HCT116 (cell line): Measurements from ENCODE around the gene LRP11. TPM values are rescaled to one million over a fixed set of nuclear protein-coding genes. Genes with fewer than 3 reads are reported as not detected.

Experiments
- ATAC-seq: fragments of 200-7000 bp; cut with Tn5 transposase; 2 replicates; pipeline ENCODE4 v1.9.1; 2020; ENCODE audit warnings: mild to moderate bottlenecking, moderate library complexity
- BruUV-seq: library from RNA; stranded (reverse); fragments of 400-500 nt; replicated peaks from 2 replicates; lab custom pipeline; 2021; lab: Mats Ljungman, UMichigan
- CTCF ChIA-PET: fragments of 300-600 bp; sonication (Branson Sonifier 250); formaldehyde crosslinking; loops from one replicate; lab custom pipeline; 2021; ENCODE audit warnings: antibody characterized with exemption; lab: Charles Lee
- POLR2A ChIA-PET: fragments of 300-600, 350-600 bp; sonication (Branson Sonifier 250); formaldehyde crosslinking; loops from one replicate; lab custom pipeline; 2021; ENCODE audit warnings: antibody characterized with exemption; lab: Charles Lee
- RAD21 ChIA-PET, 2 experiments: fragments of 300-600 bp; sonication (Branson Sonifier 250); formaldehyde crosslinking; loops; one replicate each; lab custom pipeline; 2023; ENCODE audit warnings: low total read pairs in 2 of 2; ENCODE audit not compliant: uncharacterized antibody in 2 of 2, unreplicated experiment in 2 of 2, low non-redundant PET in 1 of 2; lab: Charles Lee
- DNase-seq: peaks from one replicate; pipeline ENCODE4 v3.0.0-alpha.2; 2010; ENCODE audit warnings: low read depth, low spot score
- H2AFZ ChIP-seq: fragments of 200-600 bp; shearing (Covaris generic), sonication (generic); 2 replicates; pipeline ENCODE4 v1.6.1; 2017; ENCODE audit warnings: low read depth, mixed run types, mixed read lengths, antibody characterized with exemption, low read length; ENCODE audit not compliant: poor library complexity, severe bottlenecking
- H3K27ac ChIP-seq: 2 replicates; pipeline ENCODE4 v1.5.1; 2012; ENCODE audit warnings: low read depth, low read length
- H3K27me3 ChIP-seq: fragments of 200-600 bp; sonication (generic); 2 replicates; pipeline ENCODE4 v1.6.1; 2016; ENCODE audit warnings: mixed run types, low read length, mixed read lengths; ENCODE audit not compliant: insufficient read depth
- H3K36me3 ChIP-seq, 2 experiments: fragments of 200-500 bp in 1 of 2; fragments of 200-600 bp in 1 of 2; sonication (Bioruptor generic) in 1 of 2; sonication (generic) in 1 of 2; 2 replicates each; pipeline versions ENCODE4 v1.5.1 to v1.6.1; 2014 to 2016; ENCODE audit warnings: low read length in 2 of 2, inconsistent platforms in 1 of 2, mixed read lengths in 1 of 2, mixed run types in 1 of 2; ENCODE audit not compliant: insufficient read depth in 2 of 2, control insufficient read depth in 1 of 2
- H3K4me1 ChIP-seq, 2 experiments: fragments of 200-600 bp in 1 of 2; sonication (generic) in 1 of 2; 2 replicates each; pipeline versions ENCODE4 v1.5.1 to v1.6.1; 2012 to 2017; ENCODE audit warnings: low read length in 2 of 2, inconsistent platforms in 1 of 2, mild to moderate bottlenecking in 1 of 2, mixed read lengths in 1 of 2, mixed run types in 1 of 2, moderate library complexity in 1 of 2; ENCODE audit not compliant: insufficient read depth in 2 of 2, control insufficient read depth in 1 of 2
- H3K4me2 ChIP-seq: fragments of 200-600 bp; sonication (generic); 2 replicates; pipeline ENCODE4 v1.6.1; 2017; ENCODE audit warnings: mixed run types, low read length, mixed read lengths
- H3K4me3 ChIP-seq, 2 experiments: fragments of 200-600 bp in 1 of 2; sonication (generic) in 1 of 2; replicated peaks in 1 of 2; 2 replicates each; pipeline ENCODE4 v1.5.1; 2011 to 2016; ENCODE audit warnings: low read length in 2 of 2, control low read depth in 1 of 2, low read depth in 1 of 2, mild to moderate bottlenecking in 1 of 2, mixed read lengths in 1 of 2, mixed run types in 1 of 2
- H3K79me2 ChIP-seq: fragments of 200-600 bp; sonication (generic); 2 replicates; pipeline ENCODE4 v1.6.1; 2017; ENCODE audit warnings: mild to moderate bottlenecking, mixed run types, low read length, moderate library complexity, mixed read lengths; ENCODE audit not compliant: insufficient read depth
- H3K9ac ChIP-seq: fragments of 200-600 bp; sonication (generic); 2 replicates; pipeline ENCODE4 v1.6.1; 2016; ENCODE audit warnings: low read length, mixed read lengths
- H3K9me2 ChIP-seq: fragments of 200-600 bp; sonication (generic), shearing (Covaris generic); 2 replicates; pipeline ENCODE4 v1.6.1; 2017; ENCODE audit warnings: mixed run types, mild to moderate bottlenecking, moderate library complexity; ENCODE audit not compliant: insufficient read depth
- H3K9me3 ChIP-seq, 2 experiments: fragments of 200-500 bp in 1 of 2; fragments of 200-600 bp in 1 of 2; sonication (Bioruptor generic) in 1 of 2; sonication (generic) in 1 of 2; 2 replicates each; pipeline ENCODE4 v1.6.1; 2014 to 2017; ENCODE audit warnings: low read length in 2 of 2, mixed read lengths in 2 of 2, inconsistent platforms in 1 of 2, low read depth in 1 of 2, mild to moderate bottlenecking in 1 of 2, mixed run types in 1 of 2, moderate library complexity in 1 of 2; ENCODE audit not compliant: control insufficient read depth in 1 of 2, insufficient read depth in 1 of 2
- H4K20me1 ChIP-seq: fragments of 200-600 bp; sonication (generic), shearing (Covaris generic); 2 replicates; pipeline ENCODE4 v1.6.1; 2017; ENCODE audit warnings: mixed run types, mild to moderate bottlenecking, moderate library complexity; ENCODE audit not compliant: insufficient read depth
- CBX3 ChIP-seq: IDR thresholded peaks from 2 replicates; pipeline ENCODE4 v1.6.1; 2012; ENCODE audit warnings: low read depth
- CEBPB ChIP-seq: IDR thresholded peaks from 2 replicates; pipeline ENCODE4 v1.6.1; 2012; ENCODE audit warnings: low read depth
- CTCF ChIP-seq, 3 experiments: fragments of 200-600 bp in 1 of 3; sonication (generic) in 1 of 3; IDR thresholded peaks in 2 of 3; conservative IDR thresholded peaks in 1 of 3; 2 replicates each; pipeline ENCODE4 v1.5.1; 2012 to 2017; ENCODE audit warnings: low read depth in 2 of 3, low read length in 2 of 3, antibody characterized with exemption in 1 of 3, borderline replicate concordance in 1 of 3, control low read depth in 1 of 3, mild to moderate bottlenecking in 1 of 3, mixed read lengths in 1 of 3, mixed run types in 1 of 3, moderate library complexity in 1 of 3; ENCODE audit not compliant: insufficient read depth in 1 of 3
- ELF1 ChIP-seq: IDR thresholded peaks from 2 replicates; pipeline ENCODE4 v1.6.1; 2012; ENCODE audit warnings: low read depth, borderline replicate concordance
- JUND ChIP-seq: IDR thresholded peaks from 2 replicates; pipeline ENCODE4 v1.6.1; 2012
- POLR2A ChIP-seq: IDR thresholded peaks from 2 replicates; pipeline ENCODE4 v1.7.0; 2011; ENCODE audit warnings: borderline replicate concordance; ENCODE audit not compliant: insufficient read depth, insufficient read length; ENCODE audit errors: extremely low read depth
- POLR2AphosphoS5 ChIP-seq: IDR thresholded peaks from 2 replicates; pipeline ENCODE4 v1.6.1; 2011; ENCODE audit warnings: mild to moderate bottlenecking, low read depth, low read length, moderate library complexity
- SIN3A ChIP-seq: IDR thresholded peaks from 2 replicates; pipeline ENCODE4 v1.6.1; 2012; ENCODE audit warnings: low read depth
- SRF ChIP-seq: IDR thresholded peaks from 2 replicates; pipeline ENCODE4 v1.6.1; 2012; ENCODE audit warnings: low read depth
- TCF7L2 ChIP-seq: IDR thresholded peaks from 2 replicates; pipeline ENCODE4 v1.7.0; 2011; ENCODE audit warnings: borderline replicate concordance, inconsistent platforms; ENCODE audit not compliant: insufficient read depth, insufficient read length; ENCODE audit errors: extremely low read depth
- YY1 ChIP-seq: IDR thresholded peaks from 2 replicates; pipeline ENCODE4 v1.6.1; 2011; ENCODE audit warnings: low read length, low read depth, moderate library complexity, mild to moderate bottlenecking; ENCODE audit not compliant: insufficient replicate concordance; ENCODE audit errors: extremely low read depth
- ZBTB33 ChIP-seq: IDR thresholded peaks from 2 replicates; pipeline ENCODE4 v1.6.1; 2011; ENCODE audit warnings: mild to moderate bottlenecking, low read length, moderate library complexity; ENCODE audit not compliant: insufficient replicate concordance; ENCODE audit errors: extremely low read depth
- ZFX ChIP-seq: fragments of 450-650 bp; IDR thresholded peaks from 2 replicates; pipeline ENCODE4 v1.6.1; 2017
- ZNF274 ChIP-seq: fragments of 200-500 bp; sonication (Bioruptor generic); IDR thresholded peaks from 2 replicates; pipeline ENCODE4 v1.6.1; 2014; ENCODE audit warnings: mild to moderate bottlenecking, low read depth, low read length, inconsistent platforms
- intact Hi-C: fragments of 100-400 bp; cut with micrococcal nuclease; formaldehyde crosslinking; loops from 2 replicates; pipeline ENCODE4 v1.10.0; 2022
- total RNA-seq: library from RNA; stranded (reverse); gene quantifications from one replicate; pipeline ENCODE4 v1.2.1, GENCODE V29; 2021; ENCODE audit not compliant: unreplicated experiment
- TF ChIP-seq, protein P1 (sequence below): IDR thresholded peaks from 2 replicates; pipeline ENCODE4 v1.6.1; 2012
- TF ChIP-seq, protein P2 (sequence below): IDR thresholded peaks from 2 replicates; pipeline ENCODE4 v1.6.1; 2012

LRP11 gene
- total RNA-seq, 1 experiment from 2014 or later, result 27.8 TPM

- no peak for TF ChIP-seq SRF
Measured at GRCh38 chr6:149840345-149841075, 23.6 kb downstream of the LRP11 start (continued).

GRCh38 chr6:149834513-149835481 lies 29.4 kb downstream of the LRP11 start:
- ChIA-PET RAD21 (interaction anchor here in 1 of 2 experiments (0.6 to 0.8 kb wide), 2 partner anchors 9 to 25 kb away, joined by 3 read pairs; no protein-coding TSS in a partner anchor), POLR2A (no interaction called here), CTCF (interaction anchor here (0.7 to 3.0 kb wide), 6 partner anchors 11 to 980 kb away, joined by 3 to 13 read pairs (median 4); no protein-coding TSS in a partner anchor)
- ATAC-seq, result peak; percentile 90
- DNase-seq, result peak; percentile 72
- no TSS peak for BruUV-seq
- intact Hi-C loops, result loop anchor here (1.0 to 5.0 kb wide), 3 partner anchors 30 to 183 kb away; partner anchors contain the start of gene LRP11
- Histone ChIP-seq H3K9me2 (no peaks in the 10 kb centered on the region), H3K4me3 (no peak overlapping the region; a peak in 1 of 4 replicates), H3K4me2 (peak overlapping the region; percentile 52), H3K27ac (peak overlapping the region; percentile 39; the same call in 1 of the 2 replicates), H3K27me3 (no peaks in the 10 kb centered on the region), H3K36me3 (no peaks in the 10 kb centered on the region), H3K4me1 (peaks cover 11 to 15% of the 10 kb centered on the region in 2 experiments), H3K79me2 (no peaks in the 10 kb centered on the region), H2AFZ (no peak overlapping the region), H3K9me3 (no peaks in the 10 kb centered on the region), H4K20me1 (no peaks in the 10 kb centered on the region), H3K9ac (no peak overlapping the region)
- TF ChIP-seq ELF1, result no peak
- TF ChIP-seq, protein P1, sequence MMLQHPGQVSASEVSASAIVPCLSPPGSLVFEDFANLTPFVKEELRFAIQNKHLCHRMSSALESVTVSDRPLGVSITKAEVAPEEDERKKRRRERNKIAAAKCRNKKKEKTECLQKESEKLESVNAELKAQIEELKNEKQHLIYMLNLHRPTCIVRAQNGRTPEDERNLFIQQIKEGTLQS, result no peak
- TF ChIP-seq CEBPB, result no peak
- TF ChIP-seq SIN3A, result no peak
- TF ChIP-seq ZBTB33, result no peak
- TF ChIP-seq CTCF (IDR thresholded peaks at IDR 0.05 in 2 of 3, conservative IDR thresholded peaks at IDR 0.05 in 1 of 3; ENCODE audit: borderline replicate concordance in 1 of 3, insufficient read depth in 1 of 3, low read depth in 2 of 3, low read length in 2 of 3), result peak; percentile 89 to 98 (median 90)
- peak; percentile 5; the same call in 1 of the 2 replicates for TF ChIP-seq POLR2AphosphoS5
- 0 out of 2 replicates have a peak, but pooled peaks have one; percentile 22 for TF ChIP-seq SRF
- TF ChIP-seq ZNF274, result no peak
- no peak for TF ChIP-seq POLR2A
- peak; percentile 44 for TF ChIP-seq YY1
- TF ChIP-seq TCF7L2, result no peak
- TF ChIP-seq JUND, result peak; percentile 86
- no peak for TF ChIP-seq ZFX
- TF ChIP-seq, protein P2, sequence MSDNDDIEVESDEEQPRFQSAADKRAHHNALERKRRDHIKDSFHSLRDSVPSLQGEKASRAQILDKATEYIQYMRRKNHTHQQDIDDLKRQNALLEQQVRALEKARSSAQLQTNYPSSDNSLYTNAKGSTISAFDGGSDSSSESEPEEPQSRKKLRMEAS, result 0 out of 2 replicates have a peak, but pooled peaks have one; percentile 24
- peak; percentile 79; the same call in 1 of the 2 replicates for TF ChIP-seq CBX3
